ENCODE measurements around the gene LZTS2.

LZTS2 gene

DNA sequence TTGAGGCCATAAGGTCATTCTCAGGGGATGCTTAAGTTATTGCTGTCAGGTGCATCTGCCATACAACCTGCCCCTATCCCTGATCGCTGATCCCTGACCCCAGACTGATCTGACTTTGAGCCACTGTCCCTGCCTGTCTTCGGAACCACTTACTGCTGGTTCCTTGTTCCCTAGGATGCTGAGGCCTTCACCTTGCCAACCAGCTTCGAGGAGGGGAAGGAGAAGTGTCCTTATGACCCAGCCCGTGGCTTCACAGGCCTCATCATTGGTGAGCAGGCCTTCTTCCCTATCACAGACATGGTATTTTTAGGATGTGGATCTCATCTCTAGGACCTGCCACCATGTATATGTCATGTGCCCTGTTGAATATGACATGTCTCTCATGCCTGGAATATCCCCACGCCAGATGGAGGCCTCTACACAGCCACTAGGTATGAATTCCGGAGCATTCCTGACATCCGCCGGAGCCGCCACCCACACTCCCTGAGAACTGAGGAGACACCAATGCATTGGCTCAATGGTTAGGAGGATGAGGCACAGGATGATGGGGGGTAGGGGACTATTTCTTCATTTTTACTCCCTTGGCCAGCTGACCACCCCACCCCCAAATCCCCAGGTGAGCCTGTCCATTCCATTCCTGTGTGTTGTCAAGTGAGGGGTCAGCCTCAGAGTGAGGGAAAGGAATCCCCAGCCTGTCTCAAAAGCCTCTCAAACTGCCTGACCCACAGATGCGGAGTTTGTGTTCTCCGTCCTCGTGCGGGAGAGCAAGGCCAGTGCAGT is 21.3 kb upstream of the LZTS2 start:
- TF ChIP-seq, protein P1, sequence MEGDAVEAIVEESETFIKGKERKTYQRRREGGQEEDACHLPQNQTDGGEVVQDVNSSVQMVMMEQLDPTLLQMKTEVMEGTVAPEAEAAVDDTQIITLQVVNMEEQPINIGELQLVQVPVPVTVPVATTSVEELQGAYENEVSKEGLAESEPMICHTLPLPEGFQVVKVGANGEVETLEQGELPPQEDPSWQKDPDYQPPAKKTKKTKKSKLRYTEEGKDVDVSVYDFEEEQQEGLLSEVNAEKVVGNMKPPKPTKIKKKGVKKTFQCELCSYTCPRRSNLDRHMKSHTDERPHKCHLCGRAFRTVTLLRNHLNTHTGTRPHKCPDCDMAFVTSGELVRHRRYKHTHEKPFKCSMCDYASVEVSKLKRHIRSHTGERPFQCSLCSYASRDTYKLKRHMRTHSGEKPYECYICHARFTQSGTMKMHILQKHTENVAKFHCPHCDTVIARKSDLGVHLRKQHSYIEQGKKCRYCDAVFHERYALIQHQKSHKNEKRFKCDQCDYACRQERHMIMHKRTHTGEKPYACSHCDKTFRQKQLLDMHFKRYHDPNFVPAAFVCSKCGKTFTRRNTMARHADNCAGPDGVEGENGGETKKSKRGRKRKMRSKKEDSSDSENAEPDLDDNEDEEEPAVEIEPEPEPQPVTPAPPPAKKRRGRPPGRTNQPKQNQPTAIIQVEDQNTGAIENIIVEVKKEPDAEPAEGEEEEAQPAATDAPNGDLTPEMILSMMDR (IDR thresholded peaks at IDR 0.05; ENCODE audit: low read depth, low read length): no peak
- no peak overlapping the region for H3K4me3 ChIP-seq (replicated peaks in 1 of 2; ENCODE audit: low read depth in 2 of 2, low read length in 2 of 2)
- DNase-seq (ENCODE audit: low read depth in 2 of 2): no peak

DNA sequence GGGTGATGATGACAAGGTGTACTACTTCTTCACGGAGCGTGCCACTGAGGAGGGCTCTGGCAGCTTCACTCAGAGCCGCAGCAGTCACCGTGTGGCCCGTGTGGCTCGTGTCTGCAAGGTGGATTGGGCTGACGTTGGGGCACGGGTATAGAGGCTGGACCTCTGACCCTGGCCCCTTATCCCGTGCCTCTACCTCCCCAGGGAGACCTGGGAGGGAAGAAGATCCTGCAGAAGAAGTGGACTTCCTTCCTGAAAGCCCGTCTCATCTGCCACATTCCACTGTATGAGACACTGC is 20.8 kb upstream of the LZTS2 start:
- TF ChIP-seq, protein P1 (IDR thresholded peaks at IDR 0.05; ENCODE audit: low read depth, low read length): no peak
- DNase-seq (ENCODE audit: low read depth in 2 of 2): no peak
- H3K4me3 ChIP-seq (replicated peaks in 1 of 2; ENCODE audit: low read depth in 2 of 2, low read length in 2 of 2): no peak overlapping the region

DNA sequence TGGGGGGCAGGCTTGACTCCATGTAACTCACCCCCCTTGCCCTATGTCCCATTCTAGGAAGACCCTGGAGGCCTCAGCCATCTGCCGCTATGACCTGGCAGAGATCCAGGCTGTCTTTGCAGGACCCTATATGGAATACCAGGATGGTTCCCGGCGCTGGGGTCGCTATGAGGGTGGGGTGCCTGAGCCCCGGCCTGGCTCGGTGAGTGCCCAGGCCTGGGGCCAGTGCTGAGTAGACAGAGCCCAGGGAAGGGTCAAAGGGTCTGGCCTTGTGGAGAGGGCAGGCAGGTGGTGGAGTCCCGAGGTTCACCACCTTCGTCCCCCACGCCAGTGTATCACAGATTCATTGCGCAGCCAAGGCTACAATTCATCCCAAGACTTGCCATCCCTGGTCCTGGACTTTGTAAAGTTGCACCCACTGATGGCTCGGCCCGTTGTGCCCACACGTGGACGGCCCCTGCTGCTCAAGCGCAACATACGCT is 19.8 kb upstream of the LZTS2 start:
- no peak overlapping the region for H3K4me3 ChIP-seq (replicated peaks in 1 of 2; ENCODE audit: low read depth in 2 of 2, low read length in 2 of 2)
- TF ChIP-seq, protein P1 (IDR thresholded peaks at IDR 0.05; ENCODE audit: low read depth, low read length): no peak
- no peak for DNase-seq (ENCODE audit: low read depth in 2 of 2)

DNA sequence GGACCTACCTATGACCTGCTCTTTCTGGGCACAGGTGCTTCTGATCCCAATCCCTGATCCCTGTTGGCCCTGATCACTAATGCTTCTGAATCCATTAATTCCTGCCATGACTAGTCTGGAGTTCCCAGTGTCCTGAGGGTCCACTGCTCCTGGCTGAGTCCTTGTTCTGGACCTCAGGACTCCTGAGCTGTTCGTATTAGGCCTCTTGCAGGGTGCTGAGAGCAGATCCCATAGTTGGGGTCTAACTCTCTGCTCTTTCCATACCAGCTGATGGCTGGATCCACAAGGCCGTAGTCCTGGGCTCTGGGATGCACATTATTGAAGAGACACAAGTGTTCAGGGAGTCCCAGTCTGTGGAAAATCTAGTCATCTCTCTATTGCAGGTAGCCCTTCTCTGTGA is 19.3 kb upstream of the LZTS2 start:
- H3K4me3 ChIP-seq (replicated peaks in 1 of 2; ENCODE audit: low read depth in 2 of 2, low read length in 2 of 2): no peak overlapping the region
- TF ChIP-seq, protein P1 (IDR thresholded peaks at IDR 0.05; ENCODE audit: low read depth, low read length): no peak
- no peak for DNase-seq (ENCODE audit: low read depth in 2 of 2)

DNA sequence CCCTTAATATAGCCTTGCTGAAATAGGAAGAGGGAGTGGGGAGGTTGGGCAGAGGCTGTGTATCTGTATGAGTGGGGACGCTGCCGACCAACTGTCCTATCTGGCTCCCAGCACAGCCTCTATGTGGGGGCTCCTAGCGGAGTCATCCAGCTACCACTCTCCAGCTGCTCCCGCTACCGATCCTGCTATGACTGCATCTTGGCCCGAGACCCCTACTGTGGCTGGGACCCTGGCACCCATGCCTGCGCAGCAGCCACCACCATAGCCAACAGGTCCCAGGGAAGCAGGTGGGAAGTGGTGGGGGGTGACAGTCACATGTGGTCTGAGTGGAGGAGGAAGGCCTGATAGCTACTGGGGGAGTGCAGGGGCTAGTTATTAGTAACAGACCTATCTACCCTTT is 18.9 kb upstream of the LZTS2 start:
- no peak overlapping the region for H3K4me3 ChIP-seq (replicated peaks in 1 of 2; ENCODE audit: low read depth in 2 of 2, low read length in 2 of 2)
- TF ChIP-seq, protein P1 (IDR thresholded peaks at IDR 0.05; ENCODE audit: low read depth, low read length): no peak
- no peak for DNase-seq (ENCODE audit: low read depth in 2 of 2)

DNA sequence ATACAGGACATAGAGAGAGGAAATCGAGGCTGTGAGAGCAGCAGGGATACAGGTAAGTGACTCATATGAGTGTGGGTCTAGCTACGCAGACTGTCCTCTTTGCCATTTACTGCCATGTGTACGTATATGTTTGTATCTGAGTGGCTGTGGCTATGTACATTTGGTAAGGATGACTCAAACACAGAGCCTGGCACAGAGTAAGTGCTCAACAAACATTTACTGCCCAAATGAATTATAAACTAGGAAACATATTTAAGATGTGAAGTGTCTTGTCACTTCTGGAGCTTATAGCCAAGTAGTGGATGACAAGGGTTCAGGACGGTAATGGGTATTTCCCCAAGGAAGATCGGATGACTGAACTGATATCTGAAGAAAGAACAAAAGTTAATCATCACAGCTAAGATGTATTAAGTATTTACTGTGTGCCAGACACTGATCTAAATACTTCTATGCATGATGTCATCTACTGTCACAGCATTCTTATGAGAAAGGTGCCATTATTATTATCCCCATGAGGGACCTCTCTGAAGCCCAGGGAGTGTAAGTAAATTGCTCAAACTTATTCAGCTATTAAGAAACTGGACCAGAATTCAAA is 18.3 kb upstream of the LZTS2 start:
- TF ChIP-seq, protein P1 (IDR thresholded peaks at IDR 0.05; ENCODE audit: low read depth, low read length): no peak
- H3K4me3 ChIP-seq (replicated peaks in 1 of 2; ENCODE audit: low read depth in 2 of 2, low read length in 2 of 2): no peak overlapping the region
- no peak for DNase-seq (ENCODE audit: low read depth in 2 of 2)

Data from cardiac fibroblast (primary cell).